Measurements from ENCODE around the gene CATSPER3. TPM values are rescaled to one million over a fixed set of nuclear protein-coding genes. Genes with fewer than 3 reads are reported as not detected.

Gene CATSPER3
- total and polyA plus RNA-seq, 2 of the 8 experiments (the other 6 are each of a cell fraction or from before 2014, with no cell fraction given): 0.62 TPM; not detected in 1

DNA sequence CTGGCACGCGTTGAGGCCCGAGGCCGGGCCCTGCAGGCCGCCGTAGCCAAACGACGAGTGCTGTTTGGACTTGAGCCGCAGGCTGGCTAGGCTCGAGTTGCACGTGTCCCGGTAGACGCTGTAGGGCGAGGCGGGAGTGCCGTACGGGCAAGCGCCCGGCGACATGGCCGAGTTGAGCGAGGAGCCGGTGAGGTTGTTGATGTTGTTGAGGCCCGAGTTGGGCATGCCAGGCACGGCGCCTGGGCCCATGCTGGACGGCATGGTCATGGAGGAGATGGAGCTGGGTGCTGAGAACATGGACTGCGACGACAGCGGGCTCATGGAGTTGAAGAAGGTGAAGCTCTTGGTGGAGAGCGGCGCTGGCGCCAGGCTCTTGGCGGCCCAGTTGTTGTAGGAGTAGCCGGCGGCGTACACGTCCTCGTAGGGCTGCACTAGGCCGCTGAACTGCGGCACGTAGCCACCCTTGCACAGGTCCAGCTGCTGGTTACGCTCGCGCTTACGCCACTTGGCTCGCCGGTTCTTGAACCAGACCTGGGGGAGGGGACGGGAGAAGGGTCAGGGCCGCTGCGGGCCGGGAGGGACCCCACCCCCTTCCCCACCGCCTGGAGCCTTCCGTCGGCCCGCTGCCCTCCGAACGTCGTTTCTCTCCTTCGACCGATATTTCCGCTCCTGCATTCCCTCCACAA lies 61.2 kb downstream of the CATSPER3 start (continued):
- TF ChIP-seq TCF12 (IDR thresholded peaks at IDR 0.05; ENCODE audit: low read depth, low read length) (0 out of 2 replicates have a peak, but pooled peaks have one; percentile 6), E2F6 (IDR thresholded peaks at IDR 0.05) (peak; percentile 95), NANOG (IDR thresholded peaks at IDR 0.05; ENCODE audit: insufficient read depth, low read depth, low read length, poor library complexity, severe bottlenecking) (no peak), SIX5 (IDR thresholded peaks at IDR 0.05; ENCODE audit: low read depth, low read length) (no peak), EZH2 (IDR thresholded peaks at IDR 0.05; ENCODE audit: low read depth, low read length, severe bottlenecking) (peak; percentile 94), KDM4A (IDR thresholded peaks at IDR 0.05; ENCODE audit: low read depth, low read length, severe bottlenecking) (peak; percentile 87), RNF2 (IDR thresholded peaks at IDR 0.05; ENCODE audit: borderline replicate concordance, low read depth, low read length, missing control alignments, poor library complexity, severe bottlenecking) (peak; percentile 85)
- TF ChIP-seq, protein P1, sequence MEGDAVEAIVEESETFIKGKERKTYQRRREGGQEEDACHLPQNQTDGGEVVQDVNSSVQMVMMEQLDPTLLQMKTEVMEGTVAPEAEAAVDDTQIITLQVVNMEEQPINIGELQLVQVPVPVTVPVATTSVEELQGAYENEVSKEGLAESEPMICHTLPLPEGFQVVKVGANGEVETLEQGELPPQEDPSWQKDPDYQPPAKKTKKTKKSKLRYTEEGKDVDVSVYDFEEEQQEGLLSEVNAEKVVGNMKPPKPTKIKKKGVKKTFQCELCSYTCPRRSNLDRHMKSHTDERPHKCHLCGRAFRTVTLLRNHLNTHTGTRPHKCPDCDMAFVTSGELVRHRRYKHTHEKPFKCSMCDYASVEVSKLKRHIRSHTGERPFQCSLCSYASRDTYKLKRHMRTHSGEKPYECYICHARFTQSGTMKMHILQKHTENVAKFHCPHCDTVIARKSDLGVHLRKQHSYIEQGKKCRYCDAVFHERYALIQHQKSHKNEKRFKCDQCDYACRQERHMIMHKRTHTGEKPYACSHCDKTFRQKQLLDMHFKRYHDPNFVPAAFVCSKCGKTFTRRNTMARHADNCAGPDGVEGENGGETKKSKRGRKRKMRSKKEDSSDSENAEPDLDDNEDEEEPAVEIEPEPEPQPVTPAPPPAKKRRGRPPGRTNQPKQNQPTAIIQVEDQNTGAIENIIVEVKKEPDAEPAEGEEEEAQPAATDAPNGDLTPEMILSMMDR (IDR thresholded peaks at IDR 0.05; ENCODE audit: control extremely low read depth in 1 of 3, insufficient read depth in 1 of 3, low read depth in 1 of 3, low read length in 3 of 3): no peak
